HUDEP-2 (cell line): ENCODE measurements around the gene CDC6.

Experiments used
- DNase-seq, 76 experiments: peaks; one replicate each; lab custom pipeline; 2025; ENCODE audit not compliant: unreplicated experiment in 76 of 76; lab: John Stamatoyannopoulos, UW

Gene CDC6

DNA sequence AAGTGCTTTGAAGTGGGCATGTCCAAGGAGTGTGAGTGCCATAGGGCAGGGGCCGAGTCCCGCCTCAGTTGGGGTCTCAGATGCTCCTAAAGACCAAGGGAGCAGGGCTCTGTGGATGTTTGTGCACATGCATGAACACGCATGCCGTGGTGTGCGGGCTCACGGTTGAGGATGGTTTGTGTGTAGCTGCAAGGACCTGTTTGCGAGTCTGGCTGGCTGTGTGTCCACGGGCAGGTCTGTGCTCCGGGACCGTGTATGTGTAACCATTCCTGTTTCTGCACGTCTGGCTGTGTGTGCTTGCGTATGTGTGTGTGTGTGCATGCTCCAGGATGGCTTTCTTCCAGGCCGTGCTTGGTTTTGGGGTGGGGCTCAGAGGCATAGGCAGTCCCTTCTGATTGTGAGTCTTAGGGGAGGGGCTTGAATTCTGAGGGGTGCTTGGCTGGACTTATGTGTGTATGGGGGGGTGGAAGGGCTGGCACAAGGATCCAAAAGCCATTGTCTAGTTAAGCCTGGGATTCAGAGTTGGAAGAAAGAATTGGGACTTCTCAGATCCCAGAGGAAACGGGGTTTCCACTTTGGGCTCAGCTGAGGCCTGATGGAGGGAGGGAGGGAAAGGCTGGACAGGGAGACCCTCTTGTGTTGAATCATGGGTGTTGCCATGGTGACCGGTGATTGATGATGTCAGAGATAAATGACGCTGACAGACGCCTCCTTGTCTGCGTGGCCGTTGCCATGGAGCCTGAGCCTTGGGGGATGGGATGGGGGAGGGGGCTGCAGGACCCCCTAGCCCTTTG, 62.4 kb downstream of the CDC6 start:
- peak in 18 of 76 experiments; percentile 2 to 46 (median 22) for DNase-seq

- DNase-seq, result no peak
Observed at GRCh38 chr17:40350689-40351358, 63.1 kb downstream of the CDC6 start.

DNA sequence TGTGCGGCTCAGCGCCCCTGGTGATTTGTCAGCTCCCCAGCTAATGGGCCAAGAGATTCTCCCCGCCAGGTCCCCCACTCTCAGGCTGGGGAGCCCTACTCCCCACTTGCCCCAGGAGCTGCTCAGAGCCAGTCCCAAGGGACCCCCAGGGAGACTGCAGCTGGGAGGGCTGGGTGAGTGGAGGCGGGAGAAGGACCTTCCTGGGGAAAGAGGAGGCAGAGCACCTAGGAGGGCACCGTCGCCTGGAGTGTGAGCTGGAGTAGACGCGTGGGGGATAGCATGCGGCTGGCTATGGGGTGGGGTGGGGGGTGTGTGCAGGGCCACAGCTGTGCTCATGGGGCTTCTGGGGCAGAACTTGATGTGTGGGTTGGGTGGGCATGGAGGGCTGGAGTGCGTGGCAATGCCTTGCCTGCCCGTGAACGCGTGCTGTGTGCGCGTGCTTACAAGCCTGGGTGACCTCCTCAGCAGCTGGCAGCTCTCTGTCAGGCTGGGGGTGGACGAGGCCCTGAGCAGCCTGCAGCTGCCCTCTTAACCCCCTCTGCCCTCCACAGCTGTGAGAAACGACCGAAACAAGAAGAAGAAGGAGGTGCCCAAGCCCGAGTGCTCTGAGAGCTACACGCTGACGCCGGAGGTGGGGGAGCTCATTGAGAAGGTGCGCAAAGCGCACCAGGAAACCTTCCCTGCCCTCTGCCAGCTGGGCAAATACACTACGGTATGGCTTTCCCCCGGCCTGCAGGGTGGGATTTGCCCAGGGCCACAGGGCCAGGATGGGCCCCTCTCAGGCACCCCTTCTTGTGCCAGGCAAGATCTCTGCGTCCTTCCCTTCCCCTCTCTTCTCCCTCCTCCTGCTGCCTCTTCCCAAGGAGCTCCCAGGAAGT, 63.9 kb downstream of the CDC6 start:
- no peak for DNase-seq

- no peak for DNase-seq
Observed at GRCh38 chr17:40352237-40352778, 64.6 kb downstream of the CDC6 start.

- DNase-seq, result no peak
Observed at GRCh38 chr17:40352779-40353394, 65.2 kb downstream of the CDC6 start.
